CD4-positive, alpha-beta T cell treated with Interleukin-4 for 4 hours (primary cell): Measurements from ENCODE around the gene RARS1.

ENCODE experiments used
- DNase-seq: peaks from one replicate; pipeline ENCODE4 v3.0.0-alpha.2; 2020

Gene RARS1

DNA sequence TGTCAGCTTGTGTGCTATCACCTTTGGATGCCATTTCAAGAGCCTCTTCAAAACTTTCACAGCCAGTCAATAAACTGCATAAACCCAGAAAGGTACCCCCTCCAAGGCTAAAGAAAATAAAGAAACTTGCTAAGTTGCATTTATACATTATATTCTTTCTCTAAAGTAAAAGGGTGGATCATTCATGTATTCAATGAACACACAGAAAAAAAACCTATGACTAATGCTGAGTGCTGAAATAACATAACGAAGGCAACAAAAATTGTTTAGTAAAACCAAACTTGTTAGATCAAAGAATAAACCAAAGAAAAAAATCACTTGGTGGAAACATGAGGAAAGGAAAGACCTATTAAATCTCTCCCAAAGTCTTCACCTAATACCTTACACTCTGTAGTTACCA, 77.7 kb downstream of the RARS1 start:
- no peak for DNase-seq

DNA sequence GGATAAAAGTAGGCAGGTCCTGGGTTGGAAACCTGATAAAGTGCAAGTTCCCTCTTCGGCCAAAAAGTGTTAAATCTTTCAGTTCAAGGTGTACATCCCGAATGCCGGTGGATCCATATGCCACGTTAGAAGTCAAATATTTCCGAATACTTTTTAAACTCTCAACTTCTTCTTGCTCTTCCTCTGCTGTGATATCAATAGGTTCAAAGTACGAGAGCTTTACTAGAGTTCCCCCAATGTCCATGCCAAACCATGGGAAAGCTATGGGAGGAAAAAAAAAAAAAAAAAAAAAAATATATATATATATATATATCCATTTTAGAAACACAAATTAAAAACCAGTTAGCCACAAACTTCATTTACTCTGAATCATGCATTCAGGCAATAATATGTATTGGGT, 82.5 kb downstream of the RARS1 start:
- no peak for DNase-seq
